ENCODE data around the gene SEPTIN5. TPM values are rescaled to one million over a fixed set of nuclear protein-coding genes. Genes with fewer than 3 reads are reported as not detected.

Gene SEPTIN5
- total RNA-seq, 4 donors from 2014 or later: 14.0 to 124 (median 27.3) TPM

DNA sequence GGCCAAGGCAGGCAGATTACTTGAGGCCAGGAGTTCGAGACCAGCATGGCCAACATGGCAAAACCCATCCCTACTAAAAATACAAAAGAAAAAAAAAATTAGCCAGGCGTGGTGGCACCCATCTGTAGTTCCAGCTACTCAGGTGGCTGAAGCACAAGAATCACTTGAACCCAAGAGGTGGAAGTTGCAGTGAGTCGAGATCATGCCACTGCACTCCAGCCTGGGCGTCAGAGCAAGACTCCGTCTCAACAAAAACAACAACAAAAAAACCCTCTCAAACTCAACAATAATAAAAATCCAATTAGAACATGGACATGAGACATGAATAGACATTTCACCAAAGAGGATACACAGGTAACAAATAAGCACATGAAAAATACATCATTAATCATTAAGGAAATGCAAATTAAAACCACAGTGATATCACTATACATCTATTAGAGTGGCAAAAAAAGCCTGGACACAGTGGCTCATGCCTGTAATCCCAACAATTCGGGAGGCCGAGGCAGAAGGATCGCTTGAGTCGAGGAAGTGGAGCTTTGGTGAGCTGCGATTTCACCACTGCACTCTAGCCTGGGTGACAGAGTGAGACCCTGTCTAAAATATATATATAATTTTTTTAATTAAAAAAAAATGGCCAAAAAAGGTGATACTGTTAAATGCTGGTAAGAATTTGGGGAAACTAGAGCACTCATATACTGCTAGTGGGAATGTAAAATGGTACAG, 12.7 kb upstream of the SEPTIN5 start:
- WGBS, 2 donors: 61 to 63% methylated on average over 10 of the region's 10 CpGs
- no peaks in the 10 kb centered on the region for H3K36me3 ChIP-seq
- peaks cover 0 to 5% of the 10 kb centered on the region in 2 donors for H3K4me1 ChIP-seq
- intact Hi-C loops (cut with DNase I): no loop called here
- no peaks in the 10 kb centered on the region for H3K9me3 ChIP-seq
- H3K4me3 ChIP-seq (replicated peaks in 1 of 3): no peak overlapping the region
- DNase-seq: no peak
- no peaks in the 10 kb centered on the region for H3K27me3 ChIP-seq
- no peak overlapping the region for H3K27ac ChIP-seq
- TF ChIP-seq, protein P1, sequence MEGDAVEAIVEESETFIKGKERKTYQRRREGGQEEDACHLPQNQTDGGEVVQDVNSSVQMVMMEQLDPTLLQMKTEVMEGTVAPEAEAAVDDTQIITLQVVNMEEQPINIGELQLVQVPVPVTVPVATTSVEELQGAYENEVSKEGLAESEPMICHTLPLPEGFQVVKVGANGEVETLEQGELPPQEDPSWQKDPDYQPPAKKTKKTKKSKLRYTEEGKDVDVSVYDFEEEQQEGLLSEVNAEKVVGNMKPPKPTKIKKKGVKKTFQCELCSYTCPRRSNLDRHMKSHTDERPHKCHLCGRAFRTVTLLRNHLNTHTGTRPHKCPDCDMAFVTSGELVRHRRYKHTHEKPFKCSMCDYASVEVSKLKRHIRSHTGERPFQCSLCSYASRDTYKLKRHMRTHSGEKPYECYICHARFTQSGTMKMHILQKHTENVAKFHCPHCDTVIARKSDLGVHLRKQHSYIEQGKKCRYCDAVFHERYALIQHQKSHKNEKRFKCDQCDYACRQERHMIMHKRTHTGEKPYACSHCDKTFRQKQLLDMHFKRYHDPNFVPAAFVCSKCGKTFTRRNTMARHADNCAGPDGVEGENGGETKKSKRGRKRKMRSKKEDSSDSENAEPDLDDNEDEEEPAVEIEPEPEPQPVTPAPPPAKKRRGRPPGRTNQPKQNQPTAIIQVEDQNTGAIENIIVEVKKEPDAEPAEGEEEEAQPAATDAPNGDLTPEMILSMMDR (IDR thresholded peaks at IDR 0.05): no peak
- no peak for TF ChIP-seq POLR2A (IDR thresholded peaks at IDR 0.05)

DNA sequence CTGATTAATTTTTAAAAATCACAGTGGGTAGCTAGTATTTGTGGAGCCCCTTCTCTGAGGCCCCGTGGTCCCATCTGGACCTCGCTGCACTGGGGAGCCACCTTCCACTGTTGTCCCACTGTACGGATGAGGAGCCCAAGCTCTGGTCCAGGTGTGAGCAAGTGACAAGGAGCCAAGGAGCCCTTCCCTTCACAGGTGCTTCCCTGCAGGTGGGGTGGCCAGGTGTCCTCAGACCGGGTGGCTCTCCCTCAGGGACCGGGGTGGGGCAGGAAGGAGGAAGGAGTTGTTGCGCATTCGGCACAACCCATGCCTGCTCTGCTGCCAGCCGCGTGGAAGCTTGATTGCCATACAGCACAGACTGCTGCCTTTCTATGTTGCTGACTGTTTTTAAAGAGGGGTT, 10.4 kb upstream of the SEPTIN5 start:
- Histone ChIP-seq H3K4me3 (replicated peaks in 1 of 3) (no peak overlapping the region), H3K4me1 (peaks cover 6 to 21% of the 10 kb centered on the region in 2 donors), H3K27ac (no peak overlapping the region), H3K36me3 (no peaks in the 10 kb centered on the region), H3K27me3 (no peaks in the 10 kb centered on the region), H3K9me3 (no peaks in the 10 kb centered on the region)
- TF ChIP-seq, protein P1 (IDR thresholded peaks at IDR 0.05): no peak
- no peak for TF ChIP-seq POLR2A (IDR thresholded peaks at IDR 0.05)
- intact Hi-C loops (cut with DNase I): no loop called here
- DNase-seq: no peak
- 69 to 85% methylated on average over 7 to 8 of the region's 9 CpGs for WGBS, 2 donors

DNA sequence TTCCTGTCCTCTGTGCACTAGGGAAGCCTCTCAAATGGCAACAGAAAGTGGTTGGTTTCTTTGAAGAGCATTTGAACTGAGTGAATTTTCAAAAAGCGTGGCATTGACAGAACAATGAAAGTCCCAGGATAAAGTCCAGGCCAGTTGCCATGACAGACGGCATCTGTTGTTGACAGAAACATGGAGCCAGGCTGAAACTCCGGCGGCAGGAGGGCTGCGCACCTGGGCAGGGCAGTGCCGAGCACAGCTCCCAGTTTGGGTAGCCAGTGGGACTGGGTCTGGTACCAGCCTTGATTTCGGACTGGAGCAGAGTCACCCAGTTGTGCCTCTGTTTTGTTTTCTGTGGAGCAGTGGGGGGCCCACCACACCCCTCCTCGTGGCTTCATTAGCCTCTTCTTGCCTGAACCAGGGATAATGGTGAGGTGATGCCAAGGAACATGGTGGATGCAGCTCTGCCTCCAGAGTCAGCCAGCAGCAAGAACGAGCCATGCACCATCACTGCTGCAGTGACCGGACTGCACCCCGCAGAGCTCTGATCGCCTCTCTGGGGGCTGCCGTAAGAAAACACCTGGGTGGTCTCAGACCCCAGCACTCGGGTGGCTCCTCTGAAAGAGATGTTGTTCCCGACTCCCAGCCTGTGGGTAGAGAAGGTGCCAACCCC, 9.8 kb upstream of the SEPTIN5 start:
- no peaks in the 10 kb centered on the region for H3K36me3 ChIP-seq
- no peak overlapping the region for H3K27ac ChIP-seq
- DNase-seq: no peak
- no peaks in the 10 kb centered on the region for H3K9me3 ChIP-seq
- H3K4me3 ChIP-seq (replicated peaks in 1 of 3): no peak overlapping the region
- H3K4me1 ChIP-seq: peaks cover 6 to 25% of the 10 kb centered on the region in 2 donors
- no peaks in the 10 kb centered on the region for H3K27me3 ChIP-seq
- TF ChIP-seq, protein P1 (IDR thresholded peaks at IDR 0.05): no peak
- TF ChIP-seq POLR2A (IDR thresholded peaks at IDR 0.05): no peak
- 80 to 92% methylated on average over 13 of the region's 15 CpGs for WGBS, 2 donors
- intact Hi-C loops (cut with DNase I): no loop called here

DNA sequence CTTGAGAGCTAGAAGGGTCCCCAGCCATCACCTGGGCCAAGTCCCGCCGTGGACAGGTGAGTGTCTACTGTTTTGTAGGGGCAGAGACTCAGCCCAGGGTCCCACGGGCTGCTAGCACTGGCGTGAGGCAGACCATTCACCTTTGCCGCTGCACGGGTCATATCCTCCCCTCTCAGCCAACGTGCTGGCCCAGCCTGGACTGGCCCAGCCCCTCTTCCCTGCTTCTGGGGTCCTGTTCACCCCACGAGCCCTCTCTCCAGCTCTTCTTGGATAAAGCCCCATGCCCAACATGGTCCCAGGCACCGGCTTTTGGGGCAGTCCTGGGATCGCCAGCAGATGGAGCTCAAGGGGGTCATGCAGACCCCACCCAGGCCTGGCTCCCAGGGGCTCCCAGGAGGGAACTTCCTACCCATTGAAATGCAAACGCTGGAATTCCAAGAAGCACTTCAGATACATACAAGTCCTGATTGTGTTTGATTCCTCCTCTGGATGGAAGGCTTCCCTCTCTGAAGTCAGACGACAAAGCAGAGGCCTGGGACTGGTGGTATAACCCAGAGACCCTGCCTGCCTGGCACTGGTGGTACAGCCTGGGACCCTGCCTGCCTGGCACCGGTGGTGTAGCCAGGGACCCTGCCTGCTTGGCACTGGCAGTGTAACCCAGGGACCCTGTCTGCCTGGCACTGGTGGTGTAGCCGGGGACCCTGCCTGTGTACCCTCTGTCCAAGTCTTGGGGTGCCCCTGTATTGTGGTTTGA, 8.9 kb upstream of the SEPTIN5 start:
- no peak for DNase-seq
- 69 to 78% methylated on average over 9 to 14 of the region's 14 CpGs for WGBS, 2 donors
- Histone ChIP-seq H3K36me3 (no peaks in the 10 kb centered on the region), H3K27me3 (no peaks in the 10 kb centered on the region), H3K4me3 (replicated peaks in 1 of 3) (no peak overlapping the region), H3K9me3 (no peaks in the 10 kb centered on the region), H3K4me1 (peaks cover 6 to 25% of the 10 kb centered on the region in 2 donors), H3K27ac (no peak overlapping the region)
- TF ChIP-seq, protein P1 (IDR thresholded peaks at IDR 0.05): no peak
- TF ChIP-seq POLR2A (IDR thresholded peaks at IDR 0.05): no peak
- intact Hi-C loops (cut with DNase I): no loop called here
